ENCODE measurements around the gene SLC26A8. TPM values are rescaled to one million over a fixed set of nuclear protein-coding genes. Genes with fewer than 3 reads are reported as not detected.
A peak's percentile ranks its signal among the peaks of the same experiment; 100 is the strongest.

SLC26A8 gene
- total and polyA plus RNA-seq, 2 experiments from 2014 or later = 0.37 TPM; not detected in 1

- no peak overlapping the region for H3K27ac ChIP-seq
- H3K27me3 ChIP-seq = no peaks in the 10 kb centered on the region
- no peaks in the 10 kb centered on the region for H3K9me3 ChIP-seq (ENCODE audit: low read depth)
- no peak for DNase-seq (ENCODE audit: low read depth in 1 of 2, low spot score in 1 of 2)
- TF ChIP-seq CTCF (IDR thresholded peaks at IDR 0.05; ENCODE audit: low read depth, low read length) = no peak
- H3K36me3 ChIP-seq = no peaks in the 10 kb centered on the region
- H3K4me3 ChIP-seq = no peak overlapping the region
- H3K4me1 ChIP-seq (ENCODE audit: low read depth) = peaks cover 42% of the 10 kb centered on the region
Measured at GRCh38 chr6:36052097-36052496, 27.7 kb upstream of the SLC26A8 start.

GRCh38 chr6:36050947-36051710, 26.7 kb upstream of the SLC26A8 start:
- TF ChIP-seq CTCF (IDR thresholded peaks at IDR 0.05; ENCODE audit: low read depth, low read length) = no peak
- no peaks in the 10 kb centered on the region for H3K9me3 ChIP-seq (ENCODE audit: low read depth)
- no peaks in the 10 kb centered on the region for H3K27me3 ChIP-seq
- no peaks in the 10 kb centered on the region for H3K36me3 ChIP-seq
- peak overlapping the region; percentile 68 for H3K27ac ChIP-seq
- peak in 1 of 2 donors; percentile 22 for DNase-seq (ENCODE audit: low read depth in 1 of 2, low spot score in 1 of 2)
- H3K4me1 ChIP-seq (ENCODE audit: low read depth) = peaks cover 42% of the 10 kb centered on the region
- no peak overlapping the region for H3K4me3 ChIP-seq

GRCh38 chr6:36050305-36050704, 25.9 kb upstream of the SLC26A8 start:
- H3K4me1 ChIP-seq (ENCODE audit: low read depth) = peaks cover 35% of the 10 kb centered on the region

GRCh38 chr6:36049582-36049981, 25.1 kb upstream of the SLC26A8 start:
- DNase-seq (ENCODE audit: low read depth in 1 of 2, low spot score in 1 of 2) = no peak
- TF ChIP-seq CTCF (IDR thresholded peaks at IDR 0.05; ENCODE audit: low read depth, low read length) = no peak

More at GRCh38 chr6:36050305-36050704, 25.9 kb upstream of the SLC26A8 start:
- no peak for TF ChIP-seq CTCF (IDR thresholded peaks at IDR 0.05; ENCODE audit: low read depth, low read length)
- Histone ChIP-seq H3K36me3 (no peaks in the 10 kb centered on the region), H3K4me3 (no peak overlapping the region), H3K9me3 (ENCODE audit: low read depth) (no peaks in the 10 kb centered on the region), H3K27me3 (no peaks in the 10 kb centered on the region), H3K27ac (no peak overlapping the region)
- DNase-seq (ENCODE audit: low read depth in 1 of 2, low spot score in 1 of 2) = no peak

GRCh38 chr6:36042618-36043260, 18.3 kb upstream of the SLC26A8 start:
- Histone ChIP-seq H3K4me1 (ENCODE audit: low read depth) (peaks cover 6% of the 10 kb centered on the region), H3K4me3 (no peak overlapping the region), H3K36me3 (no peaks in the 10 kb centered on the region), H3K9me3 (ENCODE audit: low read depth) (no peaks in the 10 kb centered on the region), H3K27me3 (no peaks in the 10 kb centered on the region), H3K27ac (no peak overlapping the region)
- TF ChIP-seq CTCF (IDR thresholded peaks at IDR 0.05; ENCODE audit: low read depth, low read length) = no peak
- no peak for DNase-seq (ENCODE audit: low read depth in 1 of 2, low spot score in 1 of 2)

More at GRCh38 chr6:36049582-36049981, 25.1 kb upstream of the SLC26A8 start:
- Histone ChIP-seq H3K4me1 (ENCODE audit: low read depth) (peaks cover 28% of the 10 kb centered on the region), H3K9me3 (ENCODE audit: low read depth) (no peaks in the 10 kb centered on the region), H3K36me3 (no peaks in the 10 kb centered on the region), H3K27me3 (no peaks in the 10 kb centered on the region), H3K4me3 (no peak overlapping the region), H3K27ac (no peak overlapping the region)
